Measurements from ENCODE around the gene LRRC8D.

Gene LRRC8D

GRCh38 chr1:89986020-89986419 is 165.2 kb downstream of the LRRC8D start:
- ChIA-PET CTCF (interaction anchor here (0.6 kb wide), 1 partner anchor 103 kb away, joined by 4 read pairs; no protein-coding TSS in a partner anchor), POLR2A (ENCODE audit: low non-redundant PET) (no interaction called here)
- DNase-seq (ENCODE audit: low spot score) = no peak
- TF ChIP-seq, protein P1, sequence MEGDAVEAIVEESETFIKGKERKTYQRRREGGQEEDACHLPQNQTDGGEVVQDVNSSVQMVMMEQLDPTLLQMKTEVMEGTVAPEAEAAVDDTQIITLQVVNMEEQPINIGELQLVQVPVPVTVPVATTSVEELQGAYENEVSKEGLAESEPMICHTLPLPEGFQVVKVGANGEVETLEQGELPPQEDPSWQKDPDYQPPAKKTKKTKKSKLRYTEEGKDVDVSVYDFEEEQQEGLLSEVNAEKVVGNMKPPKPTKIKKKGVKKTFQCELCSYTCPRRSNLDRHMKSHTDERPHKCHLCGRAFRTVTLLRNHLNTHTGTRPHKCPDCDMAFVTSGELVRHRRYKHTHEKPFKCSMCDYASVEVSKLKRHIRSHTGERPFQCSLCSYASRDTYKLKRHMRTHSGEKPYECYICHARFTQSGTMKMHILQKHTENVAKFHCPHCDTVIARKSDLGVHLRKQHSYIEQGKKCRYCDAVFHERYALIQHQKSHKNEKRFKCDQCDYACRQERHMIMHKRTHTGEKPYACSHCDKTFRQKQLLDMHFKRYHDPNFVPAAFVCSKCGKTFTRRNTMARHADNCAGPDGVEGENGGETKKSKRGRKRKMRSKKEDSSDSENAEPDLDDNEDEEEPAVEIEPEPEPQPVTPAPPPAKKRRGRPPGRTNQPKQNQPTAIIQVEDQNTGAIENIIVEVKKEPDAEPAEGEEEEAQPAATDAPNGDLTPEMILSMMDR (conservative IDR thresholded peaks at IDR 0.05; ENCODE audit: low read depth) = no peak
- H3K27ac ChIP-seq = no peak overlapping the region
